Measurements from ENCODE around the gene VMP1. TPM values are rescaled to one million over a fixed set of nuclear protein-coding genes. Genes with fewer than 3 reads are reported as not detected.

Gene VMP1
- total RNA-seq (2014; rRNA removed; shearing (Covaris generic)) (214 and 216 TPM in 2 replicates), polyA plus RNA-seq (2016; fragmentation: Nextera tagmentation; extraction: Ambion mirVana) (120 and 134 TPM in 2 replicates)

- 0 to 1% methylated on average over 45 of the region's 45 CpGs for WGBS, 2 experiments (ENCODE audit: low coverage in 1 of 2, low lambda C conversion rate in 2 of 2, missing lambda C conversion rate in 2 of 2)
- peak within 1 kb of the TSS; percentile 98 for H3K4me2 ChIP-seq (ENCODE audit: unreplicated experiment)
- H3K9me2 ChIP-seq (ENCODE audit: insufficient read depth), result no peaks in the 10 kb centered on the region
- peak within 1 kb of the TSS; percentile 93 for H3K9ac ChIP-seq
- no peaks in the 10 kb centered on the region for H3K27me3 ChIP-seq (replicated peaks; ENCODE audit: insufficient read depth)
- H3K27ac ChIP-seq, result peak within 1 kb of the TSS; percentile 88
- no peaks in the 10 kb centered on the region; the same call in 1 of the 2 replicates for H3K36me3 ChIP-seq (ENCODE audit: low read depth)
- DNase-seq, result peak; percentile 100
- H3F3A ChIP-seq (ENCODE audit: insufficient read depth), result peaks cover 31% of the 10 kb centered on the region
- TF ChIP-seq EZH2phosphoT487 (IDR thresholded peaks at IDR 0.05; ENCODE audit: insufficient read depth, low read depth), result no peak
- no peak for TF ChIP-seq EZH2 (IDR thresholded peaks at IDR 0.05; ENCODE audit: insufficient read depth, poor library complexity, severe bottlenecking)
- no peaks in the 10 kb centered on the region for H4K20me1 ChIP-seq (ENCODE audit: insufficient read depth)
- no peaks in the 10 kb centered on the region for H3K9me3 ChIP-seq (ENCODE audit: low read depth)
- peak within 1 kb of the TSS; percentile 78 for H2AFZ ChIP-seq
- in situ Hi-C loops (cut with MboI), result no loop called here
- H3K4me3 ChIP-seq, result peak within 1 kb of the TSS; percentile 88
- H3K79me2 ChIP-seq (ENCODE audit: insufficient read depth), result peaks cover 94% of the 10 kb centered on the region
- peaks cover 24% of the 10 kb centered on the region for H3K4me1 ChIP-seq (ENCODE audit: insufficient read depth)
Measured at GRCh38 chr17:59707149-59707970, at the start of gene VMP1, which contains the start of gene PTRH2. Gene VMP1 (plus strand): TSS chr17:59707654. CDS start chr17:59731447, 23,793 bp downstream. Gene PTRH2 (minus strand): TSS chr17:59707430. CDS start chr17:59697978, 9,452 bp downstream.

DNA sequence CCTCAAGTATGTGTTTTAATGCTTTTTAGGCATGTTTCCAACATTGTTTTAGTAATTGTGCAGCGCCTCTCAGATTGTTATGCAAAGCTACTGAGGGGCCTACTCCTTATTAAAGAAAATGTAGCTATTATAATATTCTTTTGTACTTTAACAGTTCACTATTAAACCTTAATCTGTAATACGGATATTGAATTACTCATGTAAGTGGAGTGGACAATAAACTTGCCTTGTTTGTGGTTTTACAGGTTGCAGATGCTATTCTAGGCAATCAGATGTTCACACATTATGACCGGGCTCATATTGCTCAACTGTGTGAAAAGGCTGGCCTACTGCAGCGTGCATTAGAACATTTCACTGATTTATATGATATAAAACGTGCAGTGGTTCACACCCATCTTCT, 41.2 kb upstream of the VMP1 start:
- Histone ChIP-seq H3K4me2 (ENCODE audit: unreplicated experiment) (no peak overlapping the region), H3K4me1 (ENCODE audit: insufficient read depth) (peaks cover 65% of the 10 kb centered on the region), H3K27ac (no peak overlapping the region), H3K9me3 (ENCODE audit: low read depth) (no peaks in the 10 kb centered on the region), H3F3A (ENCODE audit: insufficient read depth) (peaks cover 91% of the 10 kb centered on the region), H3K9ac (no peak overlapping the region), H3K36me3 (ENCODE audit: low read depth) (peaks cover 78% of the 10 kb centered on the region), H2AFZ (no peak overlapping the region), H3K4me3 (no peak overlapping the region), H3K27me3 (replicated peaks; ENCODE audit: insufficient read depth) (no peaks in the 10 kb centered on the region), H3K79me2 (ENCODE audit: insufficient read depth) (peaks cover 85% of the 10 kb centered on the region), H3K9me2 (ENCODE audit: insufficient read depth) (no peaks in the 10 kb centered on the region), H4K20me1 (ENCODE audit: insufficient read depth) (0 out of 2 replicates have a peak, but pooled peaks cover 6% of the 10 kb centered on the region)
- in situ Hi-C loops (cut with MboI), result no loop called here
- DNase-seq, result peak; percentile 30
- no peak for TF ChIP-seq EZH2 (IDR thresholded peaks at IDR 0.05; ENCODE audit: insufficient read depth, poor library complexity, severe bottlenecking)
- no peak for TF ChIP-seq EZH2phosphoT487 (IDR thresholded peaks at IDR 0.05; ENCODE audit: insufficient read depth, low read depth)
- 58 to 66% methylated on average over 5 of the region's 5 CpGs for WGBS, 2 experiments (ENCODE audit: low coverage in 1 of 2, low lambda C conversion rate in 2 of 2, missing lambda C conversion rate in 2 of 2)

DNA sequence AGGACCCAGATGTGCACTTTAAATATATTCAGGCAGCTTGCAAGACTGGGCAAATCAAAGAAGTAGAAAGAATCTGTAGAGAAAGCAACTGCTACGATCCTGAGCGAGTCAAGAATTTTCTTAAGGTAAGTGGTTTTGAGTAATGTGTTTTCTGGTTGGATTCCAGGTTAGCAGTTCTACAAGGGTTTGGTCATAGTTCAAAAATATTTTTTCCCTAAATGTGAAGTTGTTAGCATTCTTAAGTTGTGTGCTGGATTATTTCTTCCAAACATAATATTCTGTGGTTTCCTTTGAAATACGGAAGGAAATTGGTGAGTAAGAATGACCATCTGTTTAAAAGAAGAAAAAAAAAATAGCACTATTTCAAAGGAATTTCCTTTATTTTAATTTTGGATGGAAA, 38.6 kb upstream of the VMP1 start:
- Histone ChIP-seq H3F3A (ENCODE audit: insufficient read depth) (peaks cover 68% of the 10 kb centered on the region), H4K20me1 (ENCODE audit: insufficient read depth) (0 out of 2 replicates have a peak, but pooled peaks cover 6% of the 10 kb centered on the region), H3K27me3 (replicated peaks; ENCODE audit: insufficient read depth) (no peaks in the 10 kb centered on the region), H3K27ac (peak overlapping the region; percentile 55), H3K79me2 (ENCODE audit: insufficient read depth) (peaks cover 85% of the 10 kb centered on the region), H3K9ac (peak overlapping the region; percentile 30; the same call in 1 of the 2 replicates), H3K4me2 (ENCODE audit: unreplicated experiment) (peak overlapping the region; percentile 90), H3K36me3 (ENCODE audit: low read depth) (peaks cover 70% of the 10 kb centered on the region), H3K4me1 (ENCODE audit: insufficient read depth) (peaks cover 72% of the 10 kb centered on the region), H2AFZ (no peak overlapping the region), H3K4me3 (peak overlapping the region; percentile 57), H3K9me3 (ENCODE audit: low read depth) (no peaks in the 10 kb centered on the region), H3K9me2 (ENCODE audit: insufficient read depth) (no peaks in the 10 kb centered on the region)
- peak; percentile 94 for DNase-seq
- in situ Hi-C loops (cut with MboI), result no loop called here
- TF ChIP-seq EZH2phosphoT487 (IDR thresholded peaks at IDR 0.05; ENCODE audit: insufficient read depth, low read depth), result no peak
- TF ChIP-seq EZH2 (IDR thresholded peaks at IDR 0.05; ENCODE audit: insufficient read depth, poor library complexity, severe bottlenecking), result no peak
- WGBS, 2 experiments (ENCODE audit: low coverage in 1 of 2, low lambda C conversion rate in 2 of 2, missing lambda C conversion rate in 2 of 2), result 0 to 2% methylated on average over 3 of the region's 3 CpGs

DNA sequence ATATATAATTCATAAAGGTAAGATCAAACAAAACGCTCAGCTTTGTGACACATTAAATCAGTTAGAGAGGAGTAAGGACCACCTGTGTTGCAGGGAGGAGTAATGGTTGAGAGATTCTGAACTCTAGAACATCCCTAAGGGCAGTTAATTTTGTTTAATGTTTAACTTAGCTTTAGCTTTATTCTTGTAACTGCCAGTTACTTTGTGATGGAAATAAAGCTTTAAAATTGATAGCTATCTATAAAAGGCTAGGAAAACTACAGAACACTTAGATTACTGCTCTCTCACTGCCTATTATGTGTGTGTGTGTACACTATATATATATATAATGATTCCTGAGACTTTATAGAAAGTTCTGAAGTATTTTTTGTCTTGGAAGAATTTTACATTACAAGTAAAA, 38.0 kb upstream of the VMP1 start:
- peak overlapping the region; percentile 46 for H3K27ac ChIP-seq
- peaks cover 72% of the 10 kb centered on the region for H3K4me1 ChIP-seq (ENCODE audit: insufficient read depth)
- H2AFZ ChIP-seq, result no peak overlapping the region
- H3K79me2 ChIP-seq (ENCODE audit: insufficient read depth), result peaks cover 85% of the 10 kb centered on the region
- no peak for TF ChIP-seq EZH2phosphoT487 (IDR thresholded peaks at IDR 0.05; ENCODE audit: insufficient read depth, low read depth)
- TF ChIP-seq EZH2 (IDR thresholded peaks at IDR 0.05; ENCODE audit: insufficient read depth, poor library complexity, severe bottlenecking), result no peak
- H3K27me3 ChIP-seq (replicated peaks; ENCODE audit: insufficient read depth), result no peaks in the 10 kb centered on the region
- peak overlapping the region; percentile 57 for H3K4me2 ChIP-seq (ENCODE audit: unreplicated experiment)
- H3F3A ChIP-seq (ENCODE audit: insufficient read depth), result peaks cover 62% of the 10 kb centered on the region
- no peaks in the 10 kb centered on the region for H3K9me2 ChIP-seq (ENCODE audit: insufficient read depth)
- no peak overlapping the region for H3K9ac ChIP-seq
- H3K4me3 ChIP-seq, result peak overlapping the region; percentile 33
- 19 to 29% methylated on average over 1 of the region's 1 CpG for WGBS, 2 experiments (ENCODE audit: low coverage in 1 of 2, low lambda C conversion rate in 2 of 2, missing lambda C conversion rate in 2 of 2)
- peaks cover 70% of the 10 kb centered on the region for H3K36me3 ChIP-seq (ENCODE audit: low read depth)
- 0 out of 2 replicates have a peak, but pooled peaks cover 6% of the 10 kb centered on the region for H4K20me1 ChIP-seq (ENCODE audit: insufficient read depth)
- DNase-seq, result no peak
- no peaks in the 10 kb centered on the region for H3K9me3 ChIP-seq (ENCODE audit: low read depth)
- in situ Hi-C loops (cut with MboI), result no loop called here
